ENCODE measurements around the gene RBM8A.
"Not testable (repeated sequence)": the region's sequence is repeated elsewhere in the genome, so short reads cannot be mapped to it uniquely, and the experiment has no call there.

RBM8A gene

GRCh38 chr1:145920297-145920696 is 7.0 kb downstream of the RBM8A start:
- not testable (repeated sequence) for DNase-seq (ENCODE audit: low read depth); H3K4me3 ChIP-seq (ENCODE audit: low read depth, low read length)

DNA sequence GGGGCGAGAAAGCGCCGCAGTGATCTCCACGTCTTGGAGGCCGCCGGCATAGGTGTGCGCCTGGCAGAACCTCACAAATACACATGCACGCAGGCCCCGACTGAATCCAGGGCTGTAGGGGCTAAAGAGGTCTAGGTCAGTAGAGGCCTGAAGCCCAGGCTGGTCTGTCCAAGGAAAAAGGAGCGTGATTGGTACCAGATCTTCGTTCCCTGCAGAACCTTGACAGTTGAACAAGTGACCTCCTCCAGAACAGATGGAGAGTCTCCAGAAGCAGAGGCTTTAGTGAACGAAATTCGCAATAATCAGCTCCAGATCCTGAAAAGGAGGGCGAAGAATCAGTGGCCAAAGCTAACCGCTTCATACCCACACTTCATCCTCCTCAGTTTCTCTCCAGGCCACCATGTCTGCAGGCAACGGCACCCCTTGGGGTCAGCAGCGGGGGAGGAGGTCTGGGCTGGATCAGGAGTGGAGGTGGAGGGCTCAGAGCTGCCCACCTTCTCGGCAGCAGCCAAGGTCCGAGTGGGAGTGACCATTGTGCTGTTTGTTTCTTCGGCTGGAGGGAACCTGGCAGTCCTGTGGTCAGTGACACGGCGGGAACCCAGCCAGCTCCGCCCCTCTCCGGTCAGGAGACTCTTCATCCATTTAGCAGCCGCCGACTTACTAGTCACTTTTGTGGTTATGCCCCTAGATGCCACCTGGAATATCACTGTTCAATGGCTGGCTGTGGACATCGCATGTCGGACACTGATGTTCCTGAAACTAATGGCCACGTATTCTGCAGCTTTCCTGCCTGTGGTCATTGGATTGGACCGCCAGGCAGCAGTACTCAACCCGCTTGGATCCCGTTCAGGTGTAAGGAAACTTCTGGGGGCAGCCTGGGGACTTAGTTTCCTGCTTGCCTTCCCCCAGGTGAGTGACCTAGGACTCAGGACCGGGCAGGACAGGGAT is 8.0 kb downstream of the RBM8A start:
- peak overlapping the region; percentile 96 for H3K4me3 ChIP-seq (ENCODE audit: low read depth, low read length)
- peak; percentile 17 for DNase-seq (ENCODE audit: low read depth)

GRCh38 chr1:145918144-145918991 is 8.9 kb downstream of the RBM8A start, which contains the start of gene PEX11B:
PEX11B (minus strand) TSS chr1:145918717; CDS start chr1:145918688, 29 bp downstream.
- H3K4me3 ChIP-seq (ENCODE audit: low read depth, low read length), result peak within 1 kb of the TSS; percentile 96

GRCh38 chr1:145917595-145917994 is 9.7 kb downstream of the RBM8A start:
- no peak for DNase-seq (ENCODE audit: low read depth)
- H3K4me3 ChIP-seq (ENCODE audit: low read depth, low read length), result peak overlapping the region; percentile 96

More at GRCh38 chr1:145918144-145918991, 8.9 kb downstream of the RBM8A start, which contains the start of gene PEX11B:
- DNase-seq (ENCODE audit: low read depth), result peak; percentile 54

DNA sequence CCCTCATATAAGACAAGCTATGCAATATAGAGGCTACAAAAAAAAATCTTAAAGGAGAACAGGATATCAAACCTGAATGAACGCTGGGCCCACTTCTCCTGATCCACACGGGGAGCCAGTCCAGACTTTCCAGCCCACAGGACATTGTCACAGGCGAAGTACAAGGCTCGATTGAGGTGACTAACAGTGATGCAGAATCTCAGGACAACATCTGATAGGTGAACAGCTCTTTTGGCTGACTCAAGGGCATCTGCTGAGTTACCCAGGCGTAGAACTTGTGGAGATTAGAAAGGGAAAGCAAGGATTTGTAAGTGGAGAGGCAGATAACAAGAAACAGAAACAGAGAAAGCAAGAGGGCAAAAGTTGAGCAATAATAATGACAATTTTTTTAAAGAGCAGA is 10.5 kb downstream of the RBM8A start:
- no peak overlapping the region for H3K4me3 ChIP-seq (ENCODE audit: low read depth, low read length)
- DNase-seq (ENCODE audit: low read depth), result no peak

- H3K4me3 ChIP-seq (ENCODE audit: low read depth, low read length), result no peak overlapping the region
- DNase-seq (ENCODE audit: low read depth), result no peak
These were observed 15.1 kb downstream of the RBM8A start for GRCh38 chr1:145912128-145912641.

DNA sequence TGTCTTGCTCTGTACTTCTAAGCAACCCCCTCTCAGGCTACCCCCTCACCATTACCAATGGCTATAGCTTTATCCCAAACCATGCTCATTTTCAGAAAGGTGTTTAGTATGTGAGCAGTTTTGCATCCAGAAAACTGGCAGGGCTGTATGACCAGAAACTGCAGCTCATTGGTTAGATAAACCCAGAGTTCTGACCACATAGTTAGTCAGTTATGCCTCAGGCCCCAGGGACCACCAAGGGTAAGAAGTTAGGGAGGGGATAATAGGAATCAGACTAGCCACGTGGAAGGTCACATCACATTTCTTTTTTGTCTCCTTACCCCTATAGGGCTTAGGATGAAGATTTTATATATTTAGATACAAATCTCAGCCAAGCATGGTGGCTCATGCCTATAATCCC is 18.6 kb downstream of the RBM8A start:
- H3K4me3 ChIP-seq (ENCODE audit: low read depth, low read length), result peak overlapping the region; percentile 52
- DNase-seq (ENCODE audit: low read depth), result peak; percentile 73

- DNase-seq (ENCODE audit: low read depth), result no peak
- H3K4me3 ChIP-seq (ENCODE audit: low read depth, low read length), result no peak overlapping the region
These were observed 20.1 kb downstream of the RBM8A start for GRCh38 chr1:145906954-145907753.

DNA sequence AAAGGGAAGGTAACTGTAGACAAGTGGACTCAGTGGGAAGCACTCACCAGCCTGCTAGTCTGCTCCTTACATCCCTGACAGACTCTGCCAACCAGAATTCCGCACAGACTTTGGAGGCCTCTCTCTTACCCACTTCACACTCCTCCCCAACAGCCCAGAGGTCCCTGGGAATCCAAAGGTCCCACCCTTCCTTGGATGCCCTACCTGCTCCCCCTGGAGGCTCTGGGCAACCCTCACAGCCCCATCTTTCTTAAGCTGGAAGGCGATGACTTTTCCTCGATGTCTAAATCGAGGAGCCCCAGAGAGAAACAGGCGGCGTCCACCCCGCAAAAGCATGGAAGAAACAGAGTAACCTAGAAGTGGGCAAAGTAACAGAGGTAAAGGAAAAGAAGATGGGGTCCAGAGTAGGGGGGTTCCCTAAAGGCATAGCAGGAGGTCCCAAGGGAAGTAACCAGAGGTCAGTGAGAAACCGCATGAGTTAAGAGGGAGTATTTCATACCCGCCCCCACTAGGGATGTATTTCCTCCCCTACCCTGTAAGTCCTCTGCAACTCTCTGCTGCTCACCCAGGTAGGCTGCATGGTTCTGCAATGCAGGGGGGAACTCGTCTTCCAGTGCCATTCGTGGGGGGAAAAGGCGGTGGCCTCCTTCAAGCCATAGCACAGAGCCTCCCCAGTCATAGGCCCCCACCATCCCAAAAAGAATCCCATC is 25.8 kb downstream of the RBM8A start:
- H3K4me3 ChIP-seq (ENCODE audit: low read depth, low read length), result no peak overlapping the region
- no peak for DNase-seq (ENCODE audit: low read depth)

GRCh38 chr1:145898756-145899155 is 28.5 kb downstream of the RBM8A start:
- H3K4me3 ChIP-seq (ENCODE audit: low read depth, low read length), result no peak overlapping the region
- no peak for DNase-seq (ENCODE audit: low read depth)

DNA sequence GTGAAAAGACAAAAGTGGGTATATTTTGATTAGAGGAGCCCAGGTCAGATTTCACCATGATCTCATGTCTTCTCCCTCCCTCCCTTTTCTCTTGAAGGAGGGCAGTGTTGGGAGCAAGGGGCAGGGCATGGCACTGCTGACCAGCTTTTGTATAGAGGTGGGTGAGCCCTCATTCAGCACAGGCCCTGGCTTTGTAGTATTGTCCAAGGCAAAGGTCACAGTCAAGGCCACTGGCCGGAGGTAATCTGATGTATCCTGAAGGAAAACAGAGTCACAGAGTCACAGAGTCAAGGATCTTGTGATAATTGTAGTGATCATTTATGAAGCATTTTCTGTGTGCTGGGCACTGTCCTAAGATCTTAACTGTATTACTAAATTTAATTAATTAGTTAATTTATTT is 29.3 kb downstream of the RBM8A start:
- no peak overlapping the region for H3K4me3 ChIP-seq (ENCODE audit: low read depth, low read length)
- no peak for DNase-seq (ENCODE audit: low read depth)

GRCh38 chr1:145895471-145895870 is 31.8 kb downstream of the RBM8A start:
- no peak for DNase-seq (ENCODE audit: low read depth)
- H3K4me3 ChIP-seq (ENCODE audit: low read depth, low read length), result no peak overlapping the region

DNA sequence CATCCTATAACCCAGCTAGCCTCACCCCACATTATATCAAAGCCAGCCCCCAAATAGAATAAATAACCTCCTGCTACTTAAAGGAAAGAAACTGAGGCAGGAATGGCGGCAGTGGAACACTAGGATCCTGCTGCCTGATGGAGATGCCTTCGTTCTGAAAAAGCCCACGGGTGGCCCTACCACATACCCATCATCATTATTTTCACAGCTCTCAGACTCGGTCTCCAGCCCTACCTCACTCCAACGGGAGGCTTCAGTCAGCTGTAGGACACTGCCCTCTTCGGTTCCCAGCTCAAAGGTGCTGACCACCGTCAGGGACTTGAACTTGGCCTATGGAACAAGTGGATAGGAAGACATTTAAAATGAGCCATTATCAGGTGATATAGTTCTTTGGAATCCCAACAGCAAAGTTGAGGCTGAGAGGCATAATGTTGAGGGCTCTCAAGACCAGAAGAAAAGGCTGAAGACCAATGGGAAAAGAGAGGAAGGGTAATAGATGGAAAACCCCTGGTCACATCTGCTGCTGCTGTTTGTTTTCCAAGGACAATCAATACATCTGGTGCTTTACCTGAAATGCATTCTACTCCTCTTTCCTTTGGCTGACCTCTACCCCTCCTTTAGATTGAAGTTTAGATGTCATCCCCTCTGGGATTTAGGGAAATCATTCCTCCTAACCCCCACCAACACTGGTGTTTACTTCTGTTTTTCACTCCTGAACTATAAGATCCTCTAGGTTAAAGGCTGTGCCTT is 33.8 kb downstream of the RBM8A start:
- no peak overlapping the region for H3K4me3 ChIP-seq (ENCODE audit: low read depth, low read length)
- no peak for DNase-seq (ENCODE audit: low read depth)

DNA sequence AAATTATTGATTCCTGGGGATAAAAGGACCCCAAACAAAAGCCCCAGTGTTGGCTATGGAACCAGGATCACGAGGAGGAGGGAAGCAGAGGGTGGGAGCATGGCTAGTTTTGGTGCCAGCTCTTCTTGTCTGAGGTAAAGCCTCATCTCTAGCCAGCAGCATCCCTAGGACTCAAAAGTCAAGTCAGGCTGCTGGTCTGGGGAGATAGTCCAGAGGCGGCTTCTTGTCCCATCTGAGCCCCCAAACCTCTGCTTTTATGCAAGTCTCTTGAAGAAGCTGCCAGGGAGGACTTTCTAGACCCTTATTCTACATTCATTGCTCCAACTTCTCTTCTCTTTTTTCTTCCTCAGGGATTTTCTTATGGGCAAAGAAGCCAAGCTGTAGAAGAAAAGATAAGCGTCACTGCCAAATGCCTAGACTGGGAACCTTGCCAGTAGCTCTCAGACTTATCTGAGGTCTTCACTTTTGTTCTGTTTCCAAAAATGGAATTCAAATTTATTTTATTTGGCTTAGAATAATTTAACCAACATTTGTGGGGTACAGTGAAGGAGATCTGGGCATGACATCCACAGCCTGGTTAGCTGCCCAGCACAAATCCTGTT is 34.7 kb downstream of the RBM8A start:
- H3K4me3 ChIP-seq (ENCODE audit: low read depth, low read length), result no peak overlapping the region

DNA sequence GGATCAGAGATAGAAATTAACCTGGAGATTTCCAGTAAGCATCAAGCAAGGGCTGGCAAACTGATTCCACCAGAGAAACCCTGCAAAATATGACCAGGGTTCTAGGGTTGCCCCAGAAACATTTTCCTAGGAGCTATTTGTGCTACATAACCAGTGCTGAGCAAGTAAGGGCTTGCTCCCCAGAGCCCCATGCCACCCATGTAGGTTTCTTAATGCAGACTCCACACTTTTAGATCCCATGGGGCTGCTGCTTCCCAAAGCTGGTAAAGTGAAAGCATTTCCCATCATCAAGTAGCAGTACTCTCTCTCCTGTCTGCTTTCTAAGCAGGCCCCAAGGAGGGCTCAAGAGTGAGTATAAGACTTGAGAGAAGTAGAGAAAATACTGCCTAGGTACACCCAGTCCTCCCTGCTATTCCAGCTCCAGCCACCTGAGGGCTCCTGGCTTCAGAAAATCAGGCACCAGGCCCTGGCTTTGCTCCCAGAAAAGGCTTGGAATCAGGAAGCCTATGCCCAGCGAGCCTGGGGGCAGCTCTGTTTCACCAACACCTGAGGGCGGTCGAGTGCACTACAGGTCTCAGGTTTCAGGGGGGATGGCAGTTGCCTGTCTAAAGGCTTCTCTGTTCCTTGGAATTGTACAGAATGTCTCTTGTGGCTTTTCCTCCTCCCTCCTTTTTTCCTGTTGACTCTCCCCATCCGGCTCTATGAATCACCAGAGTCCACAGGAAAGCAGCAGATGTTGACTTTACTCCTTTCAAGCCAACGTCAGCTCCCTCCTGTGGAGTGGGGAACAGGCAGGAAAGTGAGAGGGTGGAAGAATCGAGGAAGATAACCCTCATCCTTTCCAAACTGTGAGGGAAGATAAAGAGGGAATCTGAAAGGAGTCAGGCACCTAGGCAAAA is 35.4 kb downstream of the RBM8A start:
- peak; percentile 99 for DNase-seq (ENCODE audit: low read depth)

More for the DNA sequence above, 34.7 kb downstream of the RBM8A start:
- no peak for DNase-seq (ENCODE audit: low read depth)

DNA sequence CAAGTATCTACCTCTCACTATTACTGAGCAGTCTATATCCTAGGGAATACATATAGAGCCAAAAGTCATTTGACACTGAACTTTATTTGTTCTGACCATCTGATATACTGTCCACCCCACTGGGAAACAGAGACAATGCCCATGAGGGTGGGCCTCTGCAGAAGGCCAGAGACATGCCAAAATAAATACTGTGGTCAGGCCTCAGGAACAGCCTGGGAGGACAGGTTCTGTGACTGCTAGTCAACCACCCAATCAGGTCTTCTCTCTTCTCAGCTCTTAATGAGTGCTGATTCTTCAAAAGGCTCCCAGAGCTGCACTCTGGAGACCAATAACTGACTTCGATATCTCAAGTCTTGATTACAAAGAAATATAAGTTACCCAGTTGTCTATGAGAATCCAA is 36.1 kb downstream of the RBM8A start:
- peak; percentile 77 for DNase-seq (ENCODE audit: low read depth)
- H3K4me3 ChIP-seq (ENCODE audit: low read depth, low read length), result no peak overlapping the region

More for the DNA sequence above, 35.4 kb downstream of the RBM8A start:
- H3K4me3 ChIP-seq (ENCODE audit: low read depth, low read length), result peak overlapping the region; percentile 1

All from skeletal muscle cell (primary cell).